ENCODE data around the gene MOB3A.

MOB3A gene

GRCh38 chr19:2026770-2027169 is 69.4 kb downstream of the MOB3A start:
- Mint-ChIP-seq H3K27ac (no peak overlapping the region), H3K4me3 (no peak overlapping the region), H3K9me3 (peaks cover 0 to 3% of the 10 kb centered on the region in 2 donors), H3K4me1 (peaks cover 2 to 4% of the 10 kb centered on the region in 2 donors), H3K27me3 (no peaks in the 10 kb centered on the region), H3K36me3 (no peaks in the 10 kb centered on the region)
- DNase-seq (no peak), ATAC-seq (replicated peaks) (no peak)

DNA sequence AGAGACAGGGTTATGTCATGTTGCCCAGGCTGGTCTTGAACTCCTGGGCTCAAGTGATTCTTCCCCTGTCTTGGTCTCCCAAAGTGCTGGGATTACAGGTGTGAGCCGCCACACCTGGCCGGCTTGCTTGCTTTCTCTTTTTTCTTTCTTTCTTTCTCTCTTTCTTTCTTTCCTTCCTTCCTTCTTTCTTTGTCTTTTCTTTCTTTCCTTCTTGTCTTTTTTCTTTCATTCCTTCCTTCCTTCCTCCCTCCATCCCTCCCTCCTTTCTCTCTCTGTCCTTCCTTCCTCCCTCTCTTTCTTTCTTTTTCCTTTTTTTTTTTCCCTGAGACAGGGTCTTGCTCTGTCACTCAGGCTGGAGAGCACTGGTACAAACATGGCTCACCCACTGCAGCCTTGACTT is 73.8 kb downstream of the MOB3A start:
- Mint-ChIP-seq H3K9me3 (peaks cover 0 to 3% of the 10 kb centered on the region in 2 donors), H3K27ac (no peak overlapping the region), H3K27me3 (no peaks in the 10 kb centered on the region), H3K4me3 (no peak overlapping the region), H3K36me3 (no peaks in the 10 kb centered on the region), H3K4me1 (peaks cover 5 to 7% of the 10 kb centered on the region in 2 donors)
- ATAC-seq (replicated peaks): no peak
- DNase-seq: no peak

- no peaks in the 10 kb centered on the region for H3K27me3 Mint-ChIP-seq
- ATAC-seq (replicated peaks) (no peak), DNase-seq (no peak)
- no peak overlapping the region for H3K27ac Mint-ChIP-seq
- H3K4me1 Mint-ChIP-seq: peaks cover 4 to 14% of the 10 kb centered on the region in 2 donors
- H3K4me3 Mint-ChIP-seq: no peak overlapping the region
- no peaks in the 10 kb centered on the region for H3K36me3 Mint-ChIP-seq
- H3K9me3 Mint-ChIP-seq: peaks cover 0 to 3% of the 10 kb centered on the region in 2 donors
These were observed 74.5 kb downstream of the MOB3A start for GRCh38 chr19:2021453-2022140.

All from stimulated activated naive B cell treated with anti-CD40 and anti-IgM and Interleukin-4, amounts not matched to agents 10 μg/mL and 1 μg/mL and 100 μg/mL, for 72 hours (primary cell).